SK-N-SH treated with all-trans-retinoic acid at 6 μM for 48 hours (cell line): ENCODE data around the gene ATXN2L.

Experiments used
- ISL1 ChIP-seq: fragments of 250-450 bp; sonication (Bioruptor Pico); IDR thresholded peaks from 2 replicates; pipeline ENCODE4 v2.1.2; 2022; ENCODE audit warnings: mild to moderate bottlenecking, moderate library complexity
- RARB ChIP-seq: fragments of 250-450 bp; sonication (Bioruptor Pico); IDR thresholded peaks from 2 replicates; pipeline ENCODE4 v1.8.0; 2021; ENCODE audit warnings: mild to moderate bottlenecking, moderate library complexity
- SNAI2 ChIP-seq: fragments of 250-450 bp; sonication (Bioruptor Pico); IDR thresholded peaks from 2 replicates; pipeline ENCODE4 v1.5.0; 2020; ENCODE audit warnings: mild to moderate bottlenecking, moderate library complexity
- TCF4 ChIP-seq: fragments of 250-450 bp; sonication (Bioruptor Pico); IDR thresholded peaks from 2 replicates; pipeline ENCODE4 v1.8.0; 2021; ENCODE audit warnings: mild to moderate bottlenecking, moderate library complexity, borderline replicate concordance
- TSHZ2 ChIP-seq: fragments of 250-450 bp; sonication (Bioruptor Pico); IDR thresholded peaks from 2 replicates; pipeline ENCODE4 v1.5.0; 2020; ENCODE audit warnings: mild to moderate bottlenecking, moderate library complexity
- ZFP30 ChIP-seq: fragments of 450-650 bp; formaldehyde crosslinking; IDR thresholded peaks from 2 replicates; pipeline ENCODE4 v1.5.0; 2022; ENCODE audit warnings: mild to moderate bottlenecking, moderate library complexity
- ZNF70 ChIP-seq: fragments of 450-650 bp; formaldehyde crosslinking; IDR thresholded peaks from 2 replicates; pipeline ENCODE4 v1.5.0; 2020; ENCODE audit warnings: mild to moderate bottlenecking, moderate library complexity
- ZNF8 ChIP-seq: fragments of 450-650 bp; formaldehyde crosslinking; IDR thresholded peaks from 2 replicates; pipeline ENCODE4 v1.5.0; 2020; ENCODE audit warnings: mild to moderate bottlenecking, moderate library complexity
- TF ChIP-seq, protein P1 (sequence below): fragments of 250-450 bp; sonication (Bioruptor Pico); IDR thresholded peaks from 2 replicates; pipeline ENCODE4 v1.8.0; 2021; ENCODE audit warnings: low read depth, mild to moderate bottlenecking, moderate library complexity, borderline replicate concordance
- TF ChIP-seq, protein P2 (sequence below): fragments of 250-450 bp; sonication (Bioruptor Pico); IDR thresholded peaks from 2 replicates; pipeline ENCODE4 v1.8.0; 2020; ENCODE audit warnings: mild to moderate bottlenecking, moderate library complexity, borderline replicate concordance

GRCh38 chr16:28880589-28880915 lies 57.8 kb downstream of the ATXN2L start:
- TF ChIP-seq ZNF70 (CRISPR knock-in tag), result no peak
- TF ChIP-seq ZFP30 (CRISPR knock-in tag), result no peak
- TF ChIP-seq, protein P1, sequence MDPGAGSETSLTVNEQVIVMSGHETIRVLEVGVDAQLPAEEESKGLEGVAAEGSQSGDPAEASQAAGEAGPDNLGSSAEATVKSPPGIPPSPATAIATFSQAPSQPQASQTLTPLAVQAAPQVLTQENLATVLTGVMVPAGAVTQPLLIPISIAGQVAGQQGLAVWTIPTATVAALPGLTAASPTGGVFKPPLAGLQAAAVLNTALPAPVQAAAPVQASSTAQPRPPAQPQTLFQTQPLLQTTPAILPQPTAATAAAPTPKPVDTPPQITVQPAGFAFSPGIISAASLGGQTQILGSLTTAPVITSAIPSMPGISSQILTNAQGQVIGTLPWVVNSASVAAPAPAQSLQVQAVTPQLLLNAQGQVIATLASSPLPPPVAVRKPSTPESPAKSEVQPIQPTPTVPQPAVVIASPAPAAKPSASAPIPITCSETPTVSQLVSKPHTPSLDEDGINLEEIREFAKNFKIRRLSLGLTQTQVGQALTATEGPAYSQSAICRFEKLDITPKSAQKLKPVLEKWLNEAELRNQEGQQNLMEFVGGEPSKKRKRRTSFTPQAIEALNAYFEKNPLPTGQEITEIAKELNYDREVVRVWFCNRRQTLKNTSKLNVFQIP (CRISPR knock-in tag), result no peak
- TF ChIP-seq RARB, result no peak
- TF ChIP-seq ZNF8 (CRISPR knock-in tag), result no peak
- TF ChIP-seq, protein P2, sequence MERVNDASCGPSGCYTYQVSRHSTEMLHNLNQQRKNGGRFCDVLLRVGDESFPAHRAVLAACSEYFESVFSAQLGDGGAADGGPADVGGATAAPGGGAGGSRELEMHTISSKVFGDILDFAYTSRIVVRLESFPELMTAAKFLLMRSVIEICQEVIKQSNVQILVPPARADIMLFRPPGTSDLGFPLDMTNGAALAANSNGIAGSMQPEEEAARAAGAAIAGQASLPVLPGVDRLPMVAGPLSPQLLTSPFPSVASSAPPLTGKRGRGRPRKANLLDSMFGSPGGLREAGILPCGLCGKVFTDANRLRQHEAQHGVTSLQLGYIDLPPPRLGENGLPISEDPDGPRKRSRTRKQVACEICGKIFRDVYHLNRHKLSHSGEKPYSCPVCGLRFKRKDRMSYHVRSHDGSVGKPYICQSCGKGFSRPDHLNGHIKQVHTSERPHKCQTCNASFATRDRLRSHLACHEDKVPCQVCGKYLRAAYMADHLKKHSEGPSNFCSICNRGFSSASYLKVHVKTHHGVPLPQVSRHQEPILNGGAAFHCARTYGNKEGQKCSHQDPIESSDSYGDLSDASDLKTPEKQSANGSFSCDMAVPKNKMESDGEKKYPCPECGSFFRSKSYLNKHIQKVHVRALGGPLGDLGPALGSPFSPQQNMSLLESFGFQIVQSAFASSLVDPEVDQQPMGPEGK, result no peak
- TF ChIP-seq ISL1, result no peak
- TF ChIP-seq TSHZ2 (CRISPR knock-in tag), result no peak
- no peak for TF ChIP-seq SNAI2 (CRISPR knock-in tag)
- no peak for TF ChIP-seq TCF4 (CRISPR knock-in tag)
